Tibial nerve (tissue), 3 donors: Measurements from ENCODE around the gene MYRIP.

Experiments
- POLR2A ChIP-seq, 2 donors: fragments of 450-650 bp; IDR thresholded peaks; one replicate each; pipeline ENCODE4 v1.6.1; 2017; ENCODE audit warnings: antibody characterized with exemption in 2 of 2, mild to moderate bottlenecking in 2 of 2, moderate library complexity in 2 of 2
- TF ChIP-seq, protein P1 (sequence below), 5 experiments: fragments of 200-600 bp in 3 of 5; fragments of 450-650 bp in 2 of 5; sonication (generic) in 3 of 5; IDR thresholded peaks; one replicate each; pipeline ENCODE4 v1.5.1; 2016 to 2019; ENCODE audit warnings: antibody characterized with exemption in 5 of 5, mild to moderate bottlenecking in 3 of 5, moderate library complexity in 2 of 5

DNA sequence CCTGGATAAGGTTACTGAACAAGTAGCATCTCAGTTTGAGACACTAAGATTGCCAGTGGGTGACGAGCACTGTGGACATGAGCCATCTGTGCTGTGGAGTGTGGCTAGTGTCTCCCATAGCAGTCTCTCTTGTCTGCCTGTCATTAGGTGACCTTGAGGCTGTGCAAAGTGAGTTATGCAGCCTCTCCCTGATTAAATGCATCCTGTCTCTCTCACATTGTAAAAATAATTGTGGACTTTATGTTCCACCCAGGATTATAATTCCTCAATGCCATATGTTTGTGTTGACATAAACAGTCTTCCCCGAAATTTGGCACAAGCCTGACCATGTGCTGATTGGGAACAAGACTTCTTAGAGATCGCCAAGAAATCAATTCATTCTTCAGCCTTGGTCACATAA is 168.9 kb downstream of the MYRIP start:
- TF ChIP-seq, protein P1, sequence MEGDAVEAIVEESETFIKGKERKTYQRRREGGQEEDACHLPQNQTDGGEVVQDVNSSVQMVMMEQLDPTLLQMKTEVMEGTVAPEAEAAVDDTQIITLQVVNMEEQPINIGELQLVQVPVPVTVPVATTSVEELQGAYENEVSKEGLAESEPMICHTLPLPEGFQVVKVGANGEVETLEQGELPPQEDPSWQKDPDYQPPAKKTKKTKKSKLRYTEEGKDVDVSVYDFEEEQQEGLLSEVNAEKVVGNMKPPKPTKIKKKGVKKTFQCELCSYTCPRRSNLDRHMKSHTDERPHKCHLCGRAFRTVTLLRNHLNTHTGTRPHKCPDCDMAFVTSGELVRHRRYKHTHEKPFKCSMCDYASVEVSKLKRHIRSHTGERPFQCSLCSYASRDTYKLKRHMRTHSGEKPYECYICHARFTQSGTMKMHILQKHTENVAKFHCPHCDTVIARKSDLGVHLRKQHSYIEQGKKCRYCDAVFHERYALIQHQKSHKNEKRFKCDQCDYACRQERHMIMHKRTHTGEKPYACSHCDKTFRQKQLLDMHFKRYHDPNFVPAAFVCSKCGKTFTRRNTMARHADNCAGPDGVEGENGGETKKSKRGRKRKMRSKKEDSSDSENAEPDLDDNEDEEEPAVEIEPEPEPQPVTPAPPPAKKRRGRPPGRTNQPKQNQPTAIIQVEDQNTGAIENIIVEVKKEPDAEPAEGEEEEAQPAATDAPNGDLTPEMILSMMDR (IDR thresholded peaks at IDR 0.05) = no peak
- no peak for TF ChIP-seq POLR2A (IDR thresholded peaks at IDR 0.05)
